RPMI7951 (cell line): ENCODE data around the gene PPP2R3A. TPM values are rescaled to one million over a fixed set of nuclear protein-coding genes. Genes with fewer than 3 reads are reported as not detected.
"Not testable (repeated sequence)": the region's sequence is repeated elsewhere in the genome, so short reads cannot be mapped to it uniquely, and the experiment has no call there.

Experiments used
- DNase-seq: peaks from one replicate; pipeline ENCODE4 v3.0.0-alpha.2; 2012; ENCODE audit warnings: low read depth
- total RNA-seq: library from RNA; depleted of rRNA; stranded (reverse); fragments of >200 nt; shearing (Covaris generic); gene quantifications from 2 replicates; pipeline ENCODE4 v1.2.3, GENCODE V29; 2014

PPP2R3A gene
- total RNA-seq, 1 experiment from 2014 or later, result 15.1 TPM

DNA sequence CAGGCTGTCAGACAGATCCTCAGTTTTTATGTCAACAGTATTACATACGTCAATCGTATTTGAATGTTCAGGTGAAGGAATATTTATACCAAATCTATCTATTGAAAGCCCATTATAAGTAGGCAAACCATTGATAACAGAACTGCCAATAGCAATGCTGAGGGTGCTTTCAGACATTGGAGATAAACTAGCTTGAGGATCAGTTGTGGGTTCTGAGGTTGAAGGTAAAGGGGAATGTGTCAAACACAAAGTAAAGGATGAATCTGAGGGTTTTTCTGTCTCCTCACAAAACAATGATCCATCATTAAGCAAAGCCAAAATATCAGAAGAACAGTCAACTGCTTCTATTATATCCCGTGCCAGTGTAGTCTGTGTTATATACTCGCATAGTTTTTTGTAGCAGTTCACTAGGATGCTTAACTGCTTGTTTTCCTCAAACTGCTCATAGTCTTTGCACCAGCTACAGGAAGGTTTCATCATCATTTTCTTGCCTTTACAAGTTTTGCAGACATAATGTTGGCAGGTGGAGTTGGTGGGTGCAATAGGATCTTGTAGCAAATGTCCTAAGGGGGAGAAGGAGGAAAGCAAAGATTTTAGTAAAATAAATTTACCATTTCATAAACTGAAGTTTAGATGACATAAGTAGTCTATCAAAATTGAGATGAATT lies 186.8 kb downstream of the PPP2R3A start:
- DNase-seq, result no peak

DNA sequence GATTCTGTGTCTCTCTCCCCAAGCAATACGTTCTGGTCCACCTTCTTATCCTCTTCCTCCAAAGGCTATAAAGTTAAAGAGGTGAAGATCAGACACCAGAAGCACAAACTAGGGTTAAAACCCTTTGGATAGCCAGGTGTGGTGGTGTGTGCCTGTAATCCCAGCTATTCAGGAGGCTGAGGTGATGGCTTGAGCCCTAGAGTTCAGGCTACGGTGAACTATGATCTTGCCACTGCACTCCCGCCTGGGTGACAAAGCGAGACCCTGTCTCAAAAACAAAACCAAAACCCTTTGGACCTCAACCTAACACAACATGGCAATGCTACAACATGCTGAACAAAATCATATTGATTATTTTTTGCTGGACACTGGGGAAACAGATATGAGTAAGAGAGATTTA lies 187.4 kb downstream of the PPP2R3A start:
- no peak for DNase-seq

DNA sequence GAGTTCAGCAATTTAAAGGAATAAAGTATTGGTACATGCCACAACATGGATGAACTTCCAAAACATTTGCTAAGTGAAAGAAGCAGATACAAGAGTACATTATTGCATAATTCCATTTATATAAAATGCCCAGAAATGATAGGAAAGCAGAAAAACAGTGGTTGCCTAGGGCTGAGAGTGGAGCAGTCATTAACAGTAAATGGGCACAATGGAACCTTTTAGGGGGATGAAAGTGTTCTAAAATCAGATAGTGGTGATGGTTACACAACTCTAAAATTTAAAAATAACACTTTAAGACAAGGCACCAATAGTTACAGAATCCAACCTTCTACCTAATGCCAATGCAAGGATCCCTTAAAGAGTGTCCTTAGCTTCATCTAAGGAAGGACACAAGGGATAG lies 196.0 kb downstream of the PPP2R3A start:
- no peak for DNase-seq

DNA sequence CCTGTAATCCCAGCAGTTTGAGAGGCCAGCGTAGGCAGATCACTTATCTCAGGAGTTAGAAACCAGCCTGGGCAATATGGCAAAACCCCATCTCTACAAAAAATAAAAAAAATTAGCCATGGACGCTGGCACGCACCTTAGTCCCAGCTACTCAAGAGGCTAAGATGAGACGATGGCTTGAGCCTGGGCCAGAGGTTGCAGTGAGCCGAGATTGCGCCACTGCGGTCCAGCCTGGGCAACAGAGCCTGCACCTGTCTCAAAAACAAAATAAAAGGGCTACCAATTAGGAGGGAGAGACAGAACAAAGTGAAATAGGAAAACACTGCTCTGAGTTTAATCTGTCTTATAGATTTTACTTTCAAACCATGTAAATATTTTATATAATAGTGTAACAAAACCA lies 196.8 kb downstream of the PPP2R3A start:
- no peak for DNase-seq

DNA sequence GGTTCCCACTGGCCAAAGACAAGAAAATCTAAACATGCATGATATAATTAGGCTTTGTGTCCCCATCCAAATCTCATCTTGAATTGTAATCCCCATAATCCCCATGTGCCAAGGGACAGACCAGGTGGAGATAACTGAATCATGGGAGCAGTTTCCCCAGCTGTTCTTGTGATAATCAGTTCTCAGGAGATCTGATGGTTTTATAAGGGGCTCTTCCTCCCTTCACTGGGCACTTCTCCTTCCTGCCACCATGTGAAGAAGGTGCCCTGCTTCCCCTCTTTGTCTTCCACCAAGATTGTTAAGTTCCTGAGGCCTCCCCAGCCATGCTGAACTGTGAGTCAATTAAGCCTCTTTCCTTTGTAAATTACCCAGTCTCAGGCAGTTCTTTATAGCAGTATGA lies 198.1 kb downstream of the PPP2R3A start:
- DNase-seq, result not testable (repeated sequence)

DNA sequence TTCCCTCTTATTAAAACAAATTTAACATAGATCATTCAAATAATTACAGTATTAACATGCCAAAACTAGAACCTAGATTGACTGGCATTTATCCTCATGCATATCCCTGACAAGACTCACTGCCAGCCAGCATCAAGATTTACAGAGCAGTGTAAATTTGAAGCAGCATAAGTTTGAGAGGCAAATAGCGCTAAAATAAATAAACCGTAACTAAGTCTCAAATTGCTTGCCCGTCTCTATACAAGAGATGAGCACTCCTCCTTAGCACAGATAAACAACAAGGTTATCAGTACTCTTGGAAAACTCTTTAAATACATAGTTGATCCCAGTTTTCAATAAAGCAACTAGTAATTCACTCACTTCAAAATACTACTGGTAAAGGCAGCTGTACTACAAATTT lies 201.0 kb downstream of the PPP2R3A start:
- no peak for DNase-seq

DNA sequence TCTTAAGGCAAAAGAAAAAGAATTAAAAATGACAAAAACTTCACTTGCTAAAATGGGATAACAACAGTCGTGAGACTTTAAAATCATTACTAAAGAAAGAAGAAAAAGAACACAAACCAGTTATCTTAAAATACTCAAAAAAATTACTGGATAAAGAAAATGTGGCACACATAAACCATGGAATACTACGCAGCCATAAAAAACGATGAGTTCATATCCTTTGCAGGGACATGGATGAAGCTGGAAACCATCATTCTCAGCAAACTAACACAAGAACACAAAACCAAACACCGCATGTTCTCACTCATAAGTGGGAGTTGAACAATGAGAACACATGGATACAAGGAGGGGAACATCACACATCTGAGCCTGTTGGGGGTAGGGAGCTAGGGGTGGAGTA lies 202.7 kb downstream of the PPP2R3A start:
- not testable (repeated sequence) for DNase-seq

DNA sequence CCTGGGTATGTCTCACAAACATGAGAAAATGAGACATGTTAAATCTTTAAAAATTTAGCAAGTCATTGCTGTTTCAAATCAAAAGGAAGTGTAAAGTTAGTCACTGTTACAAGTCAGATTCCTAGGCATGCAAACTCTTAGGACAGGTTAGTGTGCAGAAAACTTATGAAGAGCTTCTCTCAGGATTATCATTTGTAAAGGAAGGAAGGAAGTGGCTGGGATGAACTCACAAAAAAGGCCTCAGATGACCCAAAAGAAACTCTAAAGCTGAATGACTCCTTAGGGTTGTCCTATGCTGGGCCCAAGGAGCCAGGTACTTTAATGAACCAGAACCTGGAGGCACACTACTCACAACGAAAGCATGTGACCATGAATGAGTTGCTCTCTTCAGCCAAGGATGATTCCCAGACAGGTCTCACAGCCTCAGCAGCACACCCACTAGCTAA lies 205.6 kb downstream of the PPP2R3A start:
- DNase-seq, result no peak

DNA sequence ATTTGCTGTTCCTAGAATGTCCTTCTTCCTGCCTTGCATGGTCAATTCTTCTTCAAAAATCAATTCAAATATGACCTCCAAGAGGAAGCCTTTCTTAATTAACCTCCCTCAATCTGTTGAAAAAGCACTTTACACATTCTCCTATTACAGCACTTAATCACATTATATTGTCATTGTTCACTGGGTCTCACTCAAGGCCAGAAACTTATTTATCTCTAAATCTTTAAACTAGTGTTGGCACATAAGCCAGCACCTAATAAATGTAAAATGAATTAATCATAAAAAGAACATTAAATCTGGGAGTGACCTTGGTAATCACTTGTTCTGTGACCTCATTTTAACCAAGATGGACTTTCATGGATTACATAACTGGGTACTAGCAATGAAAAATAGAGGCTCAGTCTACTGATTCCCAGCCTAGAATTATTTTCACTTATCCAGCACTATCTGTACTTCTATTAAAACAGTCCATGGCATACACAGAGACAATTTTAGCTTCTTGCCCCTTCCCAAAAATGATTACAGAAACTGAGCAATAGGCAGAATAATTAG lies 208.5 kb downstream of the PPP2R3A start:
- DNase-seq, result no peak

DNA sequence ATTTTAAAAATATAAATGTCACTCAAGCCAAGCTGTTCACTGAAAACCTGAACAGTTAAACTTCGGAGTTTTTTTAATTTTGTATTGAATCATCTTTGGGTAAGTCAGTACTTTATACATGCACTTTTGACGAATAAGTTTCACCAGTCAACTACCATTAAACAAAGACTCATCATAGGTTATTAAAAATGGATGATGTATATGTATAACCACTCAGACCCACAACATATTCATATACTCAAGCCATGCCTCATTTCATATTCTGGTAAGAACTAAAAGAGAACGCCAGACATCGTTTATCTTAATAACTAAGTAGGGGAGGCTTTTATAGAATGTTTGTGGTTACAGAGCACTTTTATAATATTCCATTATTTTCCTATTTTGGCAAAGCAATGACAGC lies 212.3 kb downstream of the PPP2R3A start:
- DNase-seq, result no peak

DNA sequence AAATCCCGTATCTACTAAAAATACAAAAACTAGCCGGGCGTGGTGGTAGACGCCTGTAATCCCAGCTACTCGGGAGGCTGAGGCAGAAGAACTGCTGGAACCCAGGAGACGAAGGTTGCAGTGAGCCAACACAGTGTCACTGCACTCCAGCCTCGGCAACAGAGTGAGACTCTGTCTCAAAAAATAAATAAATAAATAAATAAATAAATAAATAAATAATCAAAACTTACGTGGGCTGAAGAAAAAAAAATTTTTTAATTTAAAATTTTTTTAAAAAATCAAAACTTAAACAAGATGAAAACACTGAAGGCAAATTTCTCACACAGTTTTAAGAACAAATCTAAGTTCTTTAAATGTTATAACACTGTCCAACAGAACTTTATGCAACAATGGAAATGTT lies 216.2 kb downstream of the PPP2R3A start:
- DNase-seq, result no peak

DNA sequence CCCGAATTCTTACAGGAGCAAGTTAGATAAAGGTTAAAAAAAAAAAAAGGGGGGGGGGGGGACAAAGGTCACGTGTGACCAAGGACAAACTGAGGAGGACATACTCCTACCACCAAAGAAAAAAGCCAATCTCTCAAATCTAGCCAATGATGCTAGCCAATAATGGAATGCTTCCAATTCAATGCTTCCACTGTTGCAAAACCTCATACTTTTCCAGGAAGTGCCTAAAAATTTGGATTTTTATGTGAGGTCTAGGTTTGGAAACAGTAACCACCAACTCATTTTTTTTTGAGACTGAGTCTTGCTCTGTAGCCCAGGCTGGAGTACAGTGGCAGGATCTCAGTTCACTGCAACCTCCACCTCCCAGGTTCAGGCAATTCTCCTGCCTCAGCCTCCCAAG lies 219.2 kb downstream of the PPP2R3A start:
- DNase-seq, result no peak

DNA sequence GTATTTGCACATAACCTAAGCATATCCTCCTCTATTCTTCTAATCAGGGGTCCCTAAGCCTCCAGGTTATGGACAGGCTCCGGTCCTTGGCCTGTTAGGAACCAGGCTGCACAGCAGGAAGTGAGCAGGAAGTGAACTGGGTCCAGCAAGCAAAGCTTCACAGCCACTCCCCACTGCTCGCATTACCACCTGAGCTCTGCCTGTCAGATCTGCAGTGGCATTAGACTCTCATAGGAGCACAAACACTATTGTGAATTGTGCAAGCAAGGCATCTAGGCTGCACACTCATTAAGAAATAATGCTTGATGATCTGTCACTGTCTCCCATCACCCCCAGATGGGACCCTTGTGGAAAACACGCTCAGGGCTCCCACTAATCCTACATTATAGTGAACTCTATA lies 220.8 kb downstream of the PPP2R3A start:
- no peak for DNase-seq

DNA sequence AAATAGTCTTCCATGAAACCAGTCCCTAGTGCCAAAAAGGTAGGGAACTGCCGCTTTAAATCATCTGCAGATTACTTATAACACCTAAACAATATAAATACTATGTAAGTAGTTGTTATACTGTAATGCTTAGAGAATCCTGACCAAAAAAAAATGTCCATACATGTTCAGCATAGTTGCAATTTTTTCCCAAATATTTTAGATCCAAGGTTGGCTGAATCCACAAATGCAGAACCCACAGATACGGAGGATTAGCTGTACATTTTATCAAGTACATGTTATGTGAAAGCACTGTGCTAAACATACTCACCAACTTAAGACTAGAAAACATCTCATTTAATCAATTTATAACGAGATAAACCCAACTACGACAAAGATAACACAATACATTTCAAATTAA lies 221.3 kb downstream of the PPP2R3A start:
- no peak for DNase-seq

DNA sequence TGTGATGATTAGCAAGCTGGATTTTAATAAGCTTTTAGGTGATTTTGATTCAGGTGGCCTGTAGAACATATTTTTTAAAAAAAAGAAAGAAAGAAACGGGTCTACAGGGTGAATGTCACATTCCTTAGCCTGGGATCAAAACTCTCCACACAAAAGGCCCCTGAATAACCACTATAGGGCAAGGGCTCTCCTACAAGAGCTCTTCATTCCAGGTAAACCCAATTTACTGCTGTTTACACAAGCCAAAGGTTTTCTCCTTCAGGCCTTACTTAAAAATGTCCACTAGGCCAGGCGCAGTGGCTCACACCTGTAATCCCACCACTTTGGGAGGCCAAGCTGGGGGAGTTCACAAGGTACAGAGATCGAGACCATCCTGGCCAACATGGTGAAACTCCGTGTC lies 222.3 kb downstream of the PPP2R3A start:
- DNase-seq, result no peak

DNA sequence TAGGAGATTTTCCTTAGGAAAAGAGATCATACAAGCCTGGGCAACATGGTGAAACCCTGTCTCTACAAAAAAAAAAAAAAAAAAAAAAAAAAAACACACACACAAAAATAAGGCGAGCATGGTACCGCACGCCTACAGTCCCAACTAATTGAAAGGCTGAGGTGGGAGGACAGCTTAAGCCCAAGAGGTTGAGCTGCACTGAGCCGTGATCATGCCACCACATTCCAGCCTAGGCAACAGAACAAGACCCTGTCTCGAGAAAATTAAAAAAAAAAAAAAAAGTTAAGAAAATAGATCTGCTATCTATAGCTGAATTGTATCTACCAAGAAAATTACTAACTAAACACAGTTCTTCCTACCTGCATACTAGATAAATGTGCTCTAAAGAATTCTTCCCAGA lies 223.5 kb downstream of the PPP2R3A start:
- no peak for DNase-seq

DNA sequence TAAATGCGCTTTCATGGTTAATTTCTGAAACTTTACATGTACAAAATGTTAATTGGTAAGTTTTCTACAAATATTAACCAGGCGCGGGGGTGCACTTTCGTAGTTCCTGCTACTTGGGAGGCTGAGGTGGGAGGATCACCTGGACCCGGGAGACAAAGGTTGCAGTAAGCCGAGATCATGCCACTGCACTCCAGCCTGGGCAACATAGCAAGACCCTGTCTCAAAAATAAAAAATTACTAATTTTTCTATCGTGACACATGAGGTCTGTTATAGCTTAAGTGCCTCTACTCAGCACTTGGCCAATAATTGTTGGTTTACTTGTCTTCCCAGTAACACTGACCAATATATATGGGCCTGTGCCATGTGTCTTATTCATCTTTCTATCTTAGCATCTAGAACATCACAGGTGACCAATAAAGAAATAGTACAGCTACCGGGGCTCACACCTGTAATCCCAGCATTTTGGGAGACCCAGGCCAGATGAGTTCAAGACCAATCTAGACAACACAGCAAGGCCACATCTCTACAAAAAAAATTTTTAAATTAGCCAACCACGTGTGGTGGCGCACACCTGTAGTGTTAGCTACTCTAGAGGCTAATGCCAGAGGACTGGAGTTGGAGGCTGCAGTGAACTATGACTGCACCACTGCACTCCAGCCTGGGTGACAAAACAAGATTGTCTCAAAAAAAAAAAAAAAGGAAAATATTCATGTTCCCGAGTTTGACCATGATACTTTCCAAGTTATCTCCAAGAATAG lies 224.5 kb downstream of the PPP2R3A start:
- DNase-seq, result no peak

DNA sequence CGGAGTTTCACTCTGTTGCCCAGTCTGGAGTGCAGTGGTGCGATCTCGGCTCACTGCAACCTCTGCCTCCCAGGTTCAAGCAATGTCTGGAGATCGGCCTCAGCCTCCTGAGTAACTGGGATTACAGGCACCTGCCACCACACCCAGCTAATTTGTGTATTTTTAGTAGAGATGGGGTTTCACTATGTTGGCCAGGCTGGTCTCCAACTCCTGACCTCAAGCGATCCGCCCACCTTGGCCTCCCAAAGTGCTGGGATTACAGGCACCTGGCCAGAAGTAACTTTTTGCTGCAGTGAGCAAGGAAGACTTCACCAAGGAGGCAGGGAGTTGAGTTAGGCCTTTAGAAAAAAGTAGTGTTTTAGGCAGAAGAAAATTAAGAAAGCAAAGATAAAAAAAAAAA lies 226.7 kb downstream of the PPP2R3A start:
- DNase-seq, result not testable (repeated sequence)

DNA sequence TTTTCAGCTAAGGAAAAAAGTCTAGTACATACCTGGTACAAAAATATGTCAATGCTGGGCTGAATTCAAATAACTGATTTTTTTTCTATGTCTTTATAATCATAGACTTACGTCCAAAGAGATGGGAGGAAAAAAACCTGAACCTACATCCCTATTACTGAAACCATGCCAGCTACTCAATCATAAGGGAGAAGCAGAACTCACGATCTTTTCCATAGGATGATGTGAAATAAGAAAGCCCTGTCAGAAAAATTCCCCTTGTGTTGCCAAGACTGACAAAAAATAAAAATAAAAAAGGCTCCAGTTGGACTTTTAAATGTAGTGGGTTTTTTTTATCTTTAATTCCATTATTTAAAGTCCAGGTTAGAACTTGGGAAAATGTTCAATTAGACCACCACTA lies 227.3 kb downstream of the PPP2R3A start:
- no peak for DNase-seq

DNA sequence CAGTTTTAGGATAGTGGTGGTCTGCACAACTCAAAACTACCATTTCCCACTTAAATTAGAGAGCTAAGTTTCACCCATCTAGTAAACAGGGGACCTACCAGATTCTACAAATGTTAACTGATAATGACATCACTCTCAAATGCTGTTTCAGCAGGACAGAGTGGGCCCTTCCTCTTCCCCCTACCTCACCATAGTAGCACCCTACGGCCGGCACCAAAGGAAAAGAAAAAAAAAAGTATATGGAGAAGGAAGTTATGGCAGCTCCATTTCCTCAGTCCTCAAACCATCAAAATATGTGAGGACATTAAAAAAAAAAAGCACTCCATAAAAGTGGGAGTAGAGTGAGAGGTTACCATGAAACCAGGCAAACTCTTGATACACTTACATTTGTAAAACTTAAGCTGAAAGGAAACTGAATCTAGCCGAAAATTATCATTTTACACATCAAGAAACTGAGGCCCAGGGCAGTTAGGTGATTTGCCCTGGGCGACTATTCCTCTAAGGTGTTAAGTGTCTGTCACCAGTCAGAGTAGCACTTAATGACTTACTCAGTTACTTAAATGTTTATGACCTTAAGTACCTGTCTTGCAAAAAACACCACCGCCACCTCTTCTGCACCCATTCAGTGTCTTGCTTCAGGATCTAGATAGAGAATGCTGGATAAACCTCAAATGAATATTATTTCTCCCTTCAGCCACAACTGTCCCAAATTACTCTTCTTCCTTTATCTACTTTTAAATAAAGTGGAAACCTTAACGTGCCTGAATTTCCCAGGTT lies 227.9 kb downstream of the PPP2R3A start:
- peak; percentile 9 for DNase-seq

DNA sequence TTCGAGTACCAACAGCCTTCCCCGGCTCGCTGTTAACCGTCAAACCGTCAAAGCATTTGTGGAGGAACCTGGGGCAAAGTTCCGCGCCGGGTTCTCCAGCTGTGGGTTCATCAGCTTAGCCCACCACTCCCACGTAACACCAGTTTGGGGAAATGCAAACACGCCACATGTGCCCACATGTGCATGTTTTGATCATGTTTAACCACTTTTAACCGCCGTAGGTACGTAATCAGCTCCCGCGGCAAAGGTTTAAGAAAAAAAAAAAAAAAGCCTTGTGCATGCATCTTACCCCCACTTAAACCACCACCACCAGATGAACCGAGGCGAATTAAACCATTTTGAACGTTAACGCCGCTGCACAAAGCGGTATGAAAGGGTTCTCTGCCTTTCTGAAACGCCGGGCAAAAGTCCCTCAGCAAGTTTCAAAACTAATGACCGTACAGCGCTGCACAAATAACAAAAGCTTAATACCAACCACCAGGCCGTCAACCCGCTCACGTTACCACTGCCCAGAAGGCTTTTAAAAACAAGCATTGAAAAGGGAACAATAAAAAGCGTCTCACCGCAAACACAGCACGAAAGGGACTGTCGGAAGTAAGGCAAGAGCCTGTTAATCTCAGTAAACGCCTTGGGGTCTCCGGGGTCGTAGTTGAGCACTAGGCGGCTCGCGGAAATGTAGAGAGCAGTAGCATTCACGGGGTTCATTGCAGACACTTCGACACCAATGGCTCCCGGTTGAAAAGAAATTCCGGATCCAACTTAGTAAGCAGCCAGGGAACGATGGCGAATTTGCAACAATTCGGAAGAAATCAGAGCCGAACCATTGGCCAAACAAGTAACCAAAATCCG lies 229.1 kb downstream of the PPP2R3A start:
- peak; percentile 27 for DNase-seq
